Measurements from ENCODE around the gene SEMA5A. TPM values are rescaled to one million over a fixed set of nuclear protein-coding genes. Genes with fewer than 3 reads are reported as not detected.
A peak's percentile ranks its signal among the peaks of the same experiment; 100 is the strongest.

The SEMA5A gene
- total RNA-seq, 6 experiments from 2014 or later: 3.1 to 12.6 (median 5.7) TPM

DNA sequence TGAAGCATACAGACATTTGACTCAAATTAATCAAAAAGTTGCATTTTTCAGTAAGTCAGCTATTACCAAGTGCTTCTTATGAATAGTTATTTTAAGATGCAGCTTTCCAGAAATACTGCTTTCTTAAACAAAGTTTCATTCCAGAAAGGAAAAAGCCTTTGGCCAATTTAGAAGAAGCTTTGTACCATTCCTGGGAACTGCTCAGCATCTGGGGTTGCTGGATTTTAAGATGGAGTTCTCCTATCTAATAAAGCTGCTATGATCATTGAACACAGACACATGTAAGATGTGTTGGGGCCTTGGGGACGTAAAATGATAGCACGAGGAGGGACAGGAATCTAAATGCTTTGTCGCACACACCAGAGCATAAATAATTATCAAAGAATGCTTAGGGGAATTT, 130.8 kb downstream of the SEMA5A start:
- 72% methylated on average over 3 of the region's 3 CpGs for WGBS (ENCODE audit: insufficient coverage, low coverage, low lambda C conversion rate, missing lambda C conversion rate)
- H3K9me3 ChIP-seq: no peaks in the 10 kb centered on the region
- peaks cover 0 to 5% (median 1%) of the 10 kb centered on the region in 4 donors for H3K4me1 ChIP-seq
- no peak overlapping the region for H3K27ac ChIP-seq
- no peak for DNase-seq
- H3K27me3 ChIP-seq: no peaks in the 10 kb centered on the region
- TF ChIP-seq, protein P1, sequence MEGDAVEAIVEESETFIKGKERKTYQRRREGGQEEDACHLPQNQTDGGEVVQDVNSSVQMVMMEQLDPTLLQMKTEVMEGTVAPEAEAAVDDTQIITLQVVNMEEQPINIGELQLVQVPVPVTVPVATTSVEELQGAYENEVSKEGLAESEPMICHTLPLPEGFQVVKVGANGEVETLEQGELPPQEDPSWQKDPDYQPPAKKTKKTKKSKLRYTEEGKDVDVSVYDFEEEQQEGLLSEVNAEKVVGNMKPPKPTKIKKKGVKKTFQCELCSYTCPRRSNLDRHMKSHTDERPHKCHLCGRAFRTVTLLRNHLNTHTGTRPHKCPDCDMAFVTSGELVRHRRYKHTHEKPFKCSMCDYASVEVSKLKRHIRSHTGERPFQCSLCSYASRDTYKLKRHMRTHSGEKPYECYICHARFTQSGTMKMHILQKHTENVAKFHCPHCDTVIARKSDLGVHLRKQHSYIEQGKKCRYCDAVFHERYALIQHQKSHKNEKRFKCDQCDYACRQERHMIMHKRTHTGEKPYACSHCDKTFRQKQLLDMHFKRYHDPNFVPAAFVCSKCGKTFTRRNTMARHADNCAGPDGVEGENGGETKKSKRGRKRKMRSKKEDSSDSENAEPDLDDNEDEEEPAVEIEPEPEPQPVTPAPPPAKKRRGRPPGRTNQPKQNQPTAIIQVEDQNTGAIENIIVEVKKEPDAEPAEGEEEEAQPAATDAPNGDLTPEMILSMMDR (IDR thresholded peaks at IDR 0.05): no peak
- TF ChIP-seq POLR2A (IDR thresholded peaks at IDR 0.05): no peak
- intact Hi-C loops (cut with DNase I): no loop called here
- ATAC-seq: no peak
- H3K4me3 ChIP-seq: no peak overlapping the region
- H3K36me3 ChIP-seq: no peaks in the 10 kb centered on the region

DNA sequence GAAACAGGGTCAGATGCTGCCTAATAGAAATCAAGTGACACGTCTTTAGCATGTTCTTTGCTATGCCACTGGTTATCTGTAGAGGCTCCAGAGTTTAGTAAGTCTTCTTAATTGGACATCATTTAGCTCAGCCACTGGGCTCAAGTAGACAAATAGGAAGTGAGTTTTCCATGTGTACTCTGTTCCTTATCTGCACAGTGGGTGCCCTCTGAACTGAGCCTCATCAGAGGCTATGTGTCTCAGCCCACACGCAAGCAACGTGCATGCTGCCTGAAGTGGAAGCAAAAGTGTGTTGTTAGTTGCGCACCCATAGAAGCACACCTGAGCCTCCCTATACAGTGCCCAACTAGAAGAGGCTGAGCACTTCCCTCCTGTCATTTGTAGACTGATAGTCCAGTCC, 134.7 kb downstream of the SEMA5A start:
- 52% methylated on average over 4 of the region's 4 CpGs for WGBS (ENCODE audit: insufficient coverage, low coverage, low lambda C conversion rate, missing lambda C conversion rate)
- no peak overlapping the region for H3K27ac ChIP-seq
- ATAC-seq: peak; percentile 18 to 59 (median 45)

DNA sequence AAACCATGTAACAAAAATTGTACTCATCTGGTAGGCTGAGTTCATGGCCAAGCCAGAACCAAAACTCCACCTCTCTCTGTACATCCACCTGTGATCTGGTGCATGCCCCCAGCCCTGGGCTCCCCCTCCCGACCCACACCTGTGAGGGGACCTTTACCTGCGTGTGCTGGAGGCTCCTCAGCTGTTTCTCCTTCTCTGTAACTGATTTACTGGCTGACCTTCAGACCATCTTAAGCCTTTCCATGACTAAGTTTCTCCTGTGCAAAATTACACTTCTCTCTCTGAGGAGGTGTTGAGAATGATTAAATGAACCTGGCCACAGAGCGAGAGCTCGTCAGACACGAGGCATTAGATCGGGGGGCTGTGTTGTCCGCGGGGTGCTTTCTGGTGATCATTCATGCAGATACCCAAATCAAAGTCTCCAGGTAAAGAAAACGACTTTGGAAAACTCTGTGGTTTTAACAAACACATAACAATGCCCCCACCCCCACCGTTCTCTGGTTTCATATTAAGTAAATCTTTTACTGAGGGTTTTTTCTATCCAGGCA, 136.4 kb downstream of the SEMA5A start:
- TF ChIP-seq, protein P1 (IDR thresholded peaks at IDR 0.05): no peak
- no peak for TF ChIP-seq POLR2A (IDR thresholded peaks at IDR 0.05)
- Histone ChIP-seq H3K4me1 (peaks cover 0 to 28% (median 9%) of the 10 kb centered on the region in 4 donors), H3K36me3 (no peaks in the 10 kb centered on the region), H3K27ac (peak overlapping the region; percentile 61 to 93 (median 91)), H3K9me3 (no peaks in the 10 kb centered on the region), H3K4me3 (peak overlapping the region in 2 of 3 donors; percentile 28 to 43), H3K27me3 (no peaks in the 10 kb centered on the region)
- ATAC-seq: peak; percentile 35 to 74 (median 42)
- DNase-seq: peak in 2 of 3 donors; percentile 50 to 55
- intact Hi-C loops (cut with DNase I): no loop called here
- WGBS (ENCODE audit: insufficient coverage, low coverage, low lambda C conversion rate, missing lambda C conversion rate): 23% methylated on average over 10 of the region's 10 CpGs

More for the DNA sequence above, 134.7 kb downstream of the SEMA5A start:
- TF ChIP-seq POLR2A (IDR thresholded peaks at IDR 0.05): no peak
- TF ChIP-seq, protein P1 (IDR thresholded peaks at IDR 0.05): no peak
- Histone ChIP-seq H3K4me1 (peaks cover 0 to 14% (median 4%) of the 10 kb centered on the region in 4 donors), H3K9me3 (no peaks in the 10 kb centered on the region), H3K4me3 (no peak overlapping the region), H3K27me3 (no peaks in the 10 kb centered on the region), H3K36me3 (no peaks in the 10 kb centered on the region)
- intact Hi-C loops (cut with DNase I): no loop called here
- DNase-seq: peak in 2 of 3 donors; percentile 26 to 53

DNA sequence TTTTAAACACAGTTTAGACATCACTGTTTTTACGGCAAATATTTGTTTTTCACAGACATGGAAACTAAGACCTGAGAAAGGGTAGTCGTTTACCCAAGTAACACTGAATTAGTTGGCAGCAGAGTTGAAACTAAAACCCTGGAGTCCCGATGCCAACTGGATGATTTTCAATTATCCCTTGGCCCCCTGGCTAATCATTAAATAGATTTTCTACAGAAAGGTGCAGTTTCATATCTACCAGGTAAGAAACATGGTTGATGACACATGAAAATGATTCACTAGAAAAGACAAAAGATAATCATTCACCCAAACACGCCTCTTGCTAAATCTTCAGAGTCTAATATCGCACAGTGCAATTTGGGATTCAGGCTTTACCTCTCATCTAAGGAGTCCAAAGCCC, 136.9 kb downstream of the SEMA5A start:
- H3K36me3 ChIP-seq: no peaks in the 10 kb centered on the region
- peak overlapping the region in 2 of 3 donors; percentile 28 to 43 for H3K4me3 ChIP-seq
- H3K4me1 ChIP-seq: peaks cover 0 to 32% (median 10%) of the 10 kb centered on the region in 4 donors
- peak overlapping the region; percentile 61 to 93 (median 91) for H3K27ac ChIP-seq
- peak; percentile 82 to 90 (median 86) for ATAC-seq
- H3K27me3 ChIP-seq: no peaks in the 10 kb centered on the region
- no peaks in the 10 kb centered on the region for H3K9me3 ChIP-seq
- DNase-seq: peak in 1 of 3 donors; percentile 50
- 27% methylated on average over 5 of the region's 5 CpGs for WGBS (ENCODE audit: insufficient coverage, low coverage, low lambda C conversion rate, missing lambda C conversion rate)
- intact Hi-C loops (cut with DNase I): no loop called here
- TF ChIP-seq POLR2A (IDR thresholded peaks at IDR 0.05): peak; percentile 43
- TF ChIP-seq, protein P1 (IDR thresholded peaks at IDR 0.05): no peak
